Left lung (tissue), 10 donors: ENCODE results near the gene IGSF6. TPM values are rescaled to one million over a fixed set of nuclear protein-coding genes. Genes with fewer than 3 reads are reported as not detected.

Source experiments
- ATAC-seq: fragments of 200-7000 bp; cut with Tn5 transposase; one replicate; pipeline ENCODE4 v1.9.1; 2020; ENCODE audit warnings: moderate library complexity
- DNase-seq, 4 donors: peaks; one replicate each; pipeline ENCODE4 v3.0.0-alpha.2; 2013 to 2020
- H3K27ac ChIP-seq, 2 donors: fragments of 200-600 bp; sonication (generic) in 1 of 2; one replicate each; pipeline versions ENCODE4 v1.5.0 to v1.8.0; 2020 to 2021
- H3K27me3 ChIP-seq, 2 donors: fragments of 200-600 bp; sonication (generic) in 1 of 2; one replicate each; pipeline versions ENCODE4 v1.5.0 to v1.8.0; 2020 to 2021
- H3K36me3 ChIP-seq, 2 donors: fragments of 200-600 bp; sonication (generic) in 1 of 2; one replicate each; pipeline versions ENCODE4 v1.5.0 to v1.8.0; 2020 to 2021
- H3K4me1 ChIP-seq, 2 donors: fragments of 200-600 bp; one replicate each; pipeline ENCODE4 v1.8.0; 2021
- H3K4me3 ChIP-seq, 2 donors: fragments of 200-600 bp; sonication (generic) in 1 of 2; one replicate each; pipeline versions ENCODE4 v1.5.0 to v1.8.0; 2020 to 2021; ENCODE audit warnings: mild to moderate bottlenecking in 1 of 2
- H3K9me3 ChIP-seq, 2 donors: fragments of 200-600 bp; sonication (generic) in 1 of 2; one replicate each; pipeline versions ENCODE4 v1.5.0 to v1.8.0; 2020 to 2021
- intact Hi-C, 2 donors: fragments of 100-400 bp; cut with DNase I; formaldehyde crosslinking; loops; one replicate each; pipeline versions ENCODE4 v1.11.2 to v1.14.2; 2022
- polyA plus RNA-seq, 6 donors: library from polyadenylated mRNA; unstranded; fragments of 120-200 nt; gene quantifications; one replicate each; pipeline ENCODE4 v1.2.1, GENCODE V29; 2013; ENCODE audit not compliant: insufficient read length in 6 of 6
- total RNA-seq, 2 donors: library from RNA; stranded (reverse); fragmentation: NEBNext Ultra II Directional; extraction: Animal tissue kit (Norgen Biotek cat#: 25700); gene quantifications; one replicate each; pipeline ENCODE4 v1.2.1, GENCODE V29; 2021
- TF ChIP-seq, protein P1 (sequence below), 2 donors: fragments of 200-600 bp; sonication (generic) in 1 of 2; IDR thresholded peaks; one replicate each; pipeline versions ENCODE4 v1.5.0 to v1.8.0; 2021; ENCODE audit warnings: antibody characterized with exemption in 2 of 2
- donor health status: DM: no; HTN: yes; CAD: no.
- donor health status: DM: no; HTN: no; CAD: no.

The IGSF6 gene
- total and polyA plus RNA-seq, 8 donors: 5.2 to 65.4 (median 6.5) TPM

DNA sequence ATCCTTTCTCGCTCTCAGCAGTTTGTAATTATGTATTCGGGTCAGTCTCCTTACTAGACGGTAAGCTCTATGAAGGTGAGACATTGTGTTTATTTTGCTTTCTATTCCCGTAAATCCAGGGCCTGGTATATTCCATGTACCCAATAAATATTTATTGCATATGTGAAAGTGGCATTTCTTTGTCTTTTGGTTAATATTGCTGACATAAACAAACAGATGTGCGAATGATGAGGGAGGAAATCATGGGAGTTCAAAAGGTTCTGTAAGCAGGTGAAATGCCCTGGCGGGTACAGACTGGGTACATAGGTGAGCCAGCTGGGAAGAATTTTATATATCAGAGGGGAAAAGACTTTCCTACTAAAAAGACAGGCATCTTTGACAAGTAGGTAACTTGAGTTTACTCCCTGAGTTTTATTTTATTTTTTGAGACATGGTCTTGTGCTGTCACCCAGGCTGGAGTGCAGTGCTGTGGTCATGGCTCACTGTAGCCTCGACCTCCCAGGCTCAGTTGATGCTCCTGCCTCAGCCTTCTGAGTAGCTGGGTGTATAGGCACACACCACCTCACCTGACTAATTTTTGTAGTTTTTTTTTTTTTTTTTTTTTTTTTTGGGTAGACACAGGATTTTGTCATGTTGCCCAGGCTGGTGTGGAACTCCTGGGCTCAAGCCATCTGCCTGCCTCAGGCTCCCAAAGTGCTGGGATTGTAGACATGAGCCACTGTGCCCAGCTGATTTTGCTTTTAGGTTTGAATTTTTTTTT, 58.7 kb downstream of the IGSF6 start:
- TF ChIP-seq, protein P1, sequence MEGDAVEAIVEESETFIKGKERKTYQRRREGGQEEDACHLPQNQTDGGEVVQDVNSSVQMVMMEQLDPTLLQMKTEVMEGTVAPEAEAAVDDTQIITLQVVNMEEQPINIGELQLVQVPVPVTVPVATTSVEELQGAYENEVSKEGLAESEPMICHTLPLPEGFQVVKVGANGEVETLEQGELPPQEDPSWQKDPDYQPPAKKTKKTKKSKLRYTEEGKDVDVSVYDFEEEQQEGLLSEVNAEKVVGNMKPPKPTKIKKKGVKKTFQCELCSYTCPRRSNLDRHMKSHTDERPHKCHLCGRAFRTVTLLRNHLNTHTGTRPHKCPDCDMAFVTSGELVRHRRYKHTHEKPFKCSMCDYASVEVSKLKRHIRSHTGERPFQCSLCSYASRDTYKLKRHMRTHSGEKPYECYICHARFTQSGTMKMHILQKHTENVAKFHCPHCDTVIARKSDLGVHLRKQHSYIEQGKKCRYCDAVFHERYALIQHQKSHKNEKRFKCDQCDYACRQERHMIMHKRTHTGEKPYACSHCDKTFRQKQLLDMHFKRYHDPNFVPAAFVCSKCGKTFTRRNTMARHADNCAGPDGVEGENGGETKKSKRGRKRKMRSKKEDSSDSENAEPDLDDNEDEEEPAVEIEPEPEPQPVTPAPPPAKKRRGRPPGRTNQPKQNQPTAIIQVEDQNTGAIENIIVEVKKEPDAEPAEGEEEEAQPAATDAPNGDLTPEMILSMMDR (IDR thresholded peaks at IDR 0.05): no peak
- ATAC-seq: no peak
- no peaks in the 10 kb centered on the region for H3K36me3 ChIP-seq
- no peaks in the 10 kb centered on the region for H3K27me3 ChIP-seq
- H3K4me3 ChIP-seq: no peak overlapping the region
- intact Hi-C loops: loop anchor here in 1 of 2 donors (5.0 kb wide), 1 partner anchor 39 kb away; no protein-coding TSS in a partner anchor
- H3K27ac ChIP-seq: no peak overlapping the region
- peaks cover 0 to 64% of the 10 kb centered on the region in 2 donors for H3K4me1 ChIP-seq
- H3K9me3 ChIP-seq: no peaks in the 10 kb centered on the region
- no peak for DNase-seq

DNA sequence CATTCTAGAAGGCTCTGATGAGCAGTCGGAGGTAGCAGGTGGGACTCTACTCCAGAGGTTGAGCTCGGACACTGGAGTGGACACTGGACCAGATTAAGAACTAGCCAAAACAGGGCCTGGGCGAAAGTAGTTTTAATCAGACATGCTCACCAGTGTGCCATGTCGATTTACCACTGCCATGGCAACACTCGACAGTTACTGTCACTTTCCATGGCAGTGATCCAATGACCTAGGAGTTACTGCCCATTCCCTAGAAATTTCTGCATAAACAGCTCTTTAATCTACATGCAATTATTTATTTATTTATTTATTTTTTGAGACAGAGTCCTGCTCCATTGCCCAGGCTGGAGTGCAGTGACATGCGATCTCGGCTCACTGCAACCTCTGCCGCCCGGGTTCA, 60.2 kb downstream of the IGSF6 start:
- intact Hi-C loops: loop anchor here in 1 of 2 donors (5.0 kb wide), 1 partner anchor 40 kb away; no protein-coding TSS in a partner anchor
- peaks cover 0 to 52% of the 10 kb centered on the region in 2 donors for H3K4me1 ChIP-seq
- no peaks in the 10 kb centered on the region for H3K9me3 ChIP-seq
- no peaks in the 10 kb centered on the region for H3K36me3 ChIP-seq
- H3K4me3 ChIP-seq: no peak overlapping the region
- H3K27ac ChIP-seq: no peak overlapping the region
- TF ChIP-seq, protein P1 (IDR thresholded peaks at IDR 0.05): no peak
- DNase-seq: no peak
- no peak for ATAC-seq
- no peaks in the 10 kb centered on the region for H3K27me3 ChIP-seq

DNA sequence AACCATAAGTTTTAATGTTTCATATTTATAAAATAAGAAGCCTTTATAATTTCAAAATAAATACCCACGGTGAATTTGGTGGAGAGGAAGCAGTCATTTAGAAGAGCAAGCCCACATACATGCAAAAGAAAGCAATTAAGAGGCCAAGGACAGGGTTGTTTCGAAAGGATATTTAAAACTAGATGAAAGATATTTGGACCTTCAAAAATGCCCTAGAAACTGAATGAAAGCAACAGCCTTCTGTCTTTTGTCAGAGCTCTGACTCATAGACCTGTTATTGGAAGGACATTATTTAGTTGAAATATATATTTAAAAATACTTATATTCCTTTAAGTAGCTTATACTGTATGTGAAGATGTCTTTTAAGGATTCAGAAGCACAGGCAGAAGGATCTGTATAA, 61.6 kb downstream of the IGSF6 start:
- ATAC-seq (no peak), DNase-seq (no peak)
- Histone ChIP-seq H3K4me3 (no peak overlapping the region), H3K9me3 (no peaks in the 10 kb centered on the region), H3K27me3 (no peaks in the 10 kb centered on the region), H3K4me1 (peaks cover 0 to 49% of the 10 kb centered on the region in 2 donors), H3K36me3 (no peaks in the 10 kb centered on the region), H3K27ac (peak overlapping the region in 1 of 2 donors; percentile 74)
- TF ChIP-seq, protein P1 (IDR thresholded peaks at IDR 0.05): no peak
- intact Hi-C loops: loop anchor here in 1 of 2 donors (5.0 kb wide), 1 partner anchor 42 kb away; no protein-coding TSS in a partner anchor

DNA sequence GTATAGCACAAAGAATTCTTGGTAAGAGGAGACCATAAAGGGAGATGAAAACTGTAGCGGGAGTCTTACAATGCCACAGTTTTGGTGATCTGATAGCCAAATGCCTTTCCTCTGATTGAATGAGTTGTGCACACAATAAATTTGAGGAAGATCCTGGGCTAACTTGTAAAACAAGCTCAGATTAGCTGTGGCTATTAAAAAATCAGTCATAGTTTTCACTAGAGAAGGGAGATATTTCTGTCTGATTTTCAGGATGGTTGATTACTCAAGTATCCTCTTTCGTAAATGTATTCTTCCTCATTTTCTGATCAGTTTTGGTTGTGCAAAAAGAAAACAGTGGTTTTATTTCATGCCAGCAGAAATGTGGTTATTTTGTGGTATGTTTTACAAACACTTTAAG, 62.1 kb downstream of the IGSF6 start:
- Histone ChIP-seq H3K9me3 (no peaks in the 10 kb centered on the region), H3K36me3 (no peaks in the 10 kb centered on the region)
- TF ChIP-seq, protein P1 (IDR thresholded peaks at IDR 0.05): no peak

DNA sequence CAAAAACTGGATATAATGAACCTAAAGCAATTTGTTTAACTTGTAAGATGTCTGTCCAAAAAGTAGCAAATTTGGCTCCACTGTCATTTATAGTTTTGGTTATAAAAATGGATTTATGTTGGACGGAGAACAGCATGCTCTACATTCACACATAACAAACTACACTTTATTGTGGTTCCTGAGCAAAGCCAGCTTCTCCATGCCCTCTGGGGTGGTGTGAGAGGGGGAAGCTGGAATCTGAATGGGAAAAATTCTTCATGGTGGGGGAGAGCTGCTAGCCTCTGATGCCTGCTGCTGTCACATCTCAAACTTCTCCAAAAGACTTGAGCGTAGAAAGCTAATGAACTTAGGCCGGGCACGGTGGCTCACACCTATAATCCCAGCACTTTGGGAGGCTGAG, 62.9 kb downstream of the IGSF6 start:
- TF ChIP-seq, protein P1 (IDR thresholded peaks at IDR 0.05): no peak
- H3K9me3 ChIP-seq: no peaks in the 10 kb centered on the region
- no peak for ATAC-seq
- peaks cover 0 to 49% of the 10 kb centered on the region in 2 donors for H3K4me1 ChIP-seq
- intact Hi-C loops: no loop called here
- peak overlapping the region in 1 of 2 donors; percentile 74 for H3K27ac ChIP-seq
- DNase-seq: no peak
- H3K36me3 ChIP-seq: no peaks in the 10 kb centered on the region
- H3K4me3 ChIP-seq: no peak overlapping the region
- no peaks in the 10 kb centered on the region for H3K27me3 ChIP-seq

More for the DNA sequence above, 62.1 kb downstream of the IGSF6 start:
- intact Hi-C loops: loop anchor here in 1 of 2 donors (5.0 kb wide), 1 partner anchor 42 kb away; no protein-coding TSS in a partner anchor
- ATAC-seq: peak; percentile 39
- peaks cover 0 to 49% of the 10 kb centered on the region in 2 donors for H3K4me1 ChIP-seq
- H3K27ac ChIP-seq: peak overlapping the region in 1 of 2 donors; percentile 74
- no peak overlapping the region for H3K4me3 ChIP-seq
- no peak for DNase-seq
- no peaks in the 10 kb centered on the region for H3K27me3 ChIP-seq
